ENCODE results near the gene DAZAP1. TPM values are rescaled to one million over a fixed set of nuclear protein-coding genes. Genes with fewer than 3 reads are reported as not detected.

The DAZAP1 gene
- total RNA-seq, 1 experiment from 2014 or later = 151 TPM

DNA sequence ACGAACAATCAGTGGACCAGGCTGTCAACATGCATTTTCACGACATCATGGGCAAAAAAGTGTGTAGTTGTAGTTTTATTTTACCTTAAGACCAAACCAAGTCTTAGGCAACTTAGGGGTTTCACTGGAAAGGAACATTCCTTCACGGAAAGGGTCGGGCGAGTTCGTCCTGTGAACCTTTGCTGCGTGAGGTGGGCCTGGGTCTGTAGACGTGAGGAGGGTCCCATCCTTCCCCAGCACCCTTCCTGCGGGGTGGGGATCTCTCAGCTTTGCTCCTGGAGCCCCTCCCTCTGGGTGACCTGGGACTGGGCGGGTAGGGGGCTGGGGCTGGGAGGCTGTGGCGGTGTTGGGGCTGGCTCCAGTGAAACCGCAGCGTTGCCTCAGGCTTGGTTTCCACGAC is 18.5 kb downstream of the DAZAP1 start:
- no TSS peak for BruUV-seq (replicated peaks)
- DNase-seq = no peak
- Mint-ChIP-seq H3K27ac (ENCODE audit: unreplicated experiment) (no peak overlapping the region), H3K4me3 (ENCODE audit: low read depth, unreplicated experiment) (no peak overlapping the region), H3K27me3 (ENCODE audit: unreplicated experiment) (no peaks in the 10 kb centered on the region), H3K36me3 (ENCODE audit: insufficient read depth, unreplicated experiment) (peaks cover 42% of the 10 kb centered on the region), H3K4me1 (ENCODE audit: low read depth, unreplicated experiment) (no peaks in the 10 kb centered on the region), H3K9me3 (ENCODE audit: low read depth, unreplicated experiment) (no peaks in the 10 kb centered on the region)
- intact Hi-C loops (cut with micrococcal nuclease; ENCODE audit: unreplicated experiment) = no loop called here
- TF ChIP-seq, protein P1, sequence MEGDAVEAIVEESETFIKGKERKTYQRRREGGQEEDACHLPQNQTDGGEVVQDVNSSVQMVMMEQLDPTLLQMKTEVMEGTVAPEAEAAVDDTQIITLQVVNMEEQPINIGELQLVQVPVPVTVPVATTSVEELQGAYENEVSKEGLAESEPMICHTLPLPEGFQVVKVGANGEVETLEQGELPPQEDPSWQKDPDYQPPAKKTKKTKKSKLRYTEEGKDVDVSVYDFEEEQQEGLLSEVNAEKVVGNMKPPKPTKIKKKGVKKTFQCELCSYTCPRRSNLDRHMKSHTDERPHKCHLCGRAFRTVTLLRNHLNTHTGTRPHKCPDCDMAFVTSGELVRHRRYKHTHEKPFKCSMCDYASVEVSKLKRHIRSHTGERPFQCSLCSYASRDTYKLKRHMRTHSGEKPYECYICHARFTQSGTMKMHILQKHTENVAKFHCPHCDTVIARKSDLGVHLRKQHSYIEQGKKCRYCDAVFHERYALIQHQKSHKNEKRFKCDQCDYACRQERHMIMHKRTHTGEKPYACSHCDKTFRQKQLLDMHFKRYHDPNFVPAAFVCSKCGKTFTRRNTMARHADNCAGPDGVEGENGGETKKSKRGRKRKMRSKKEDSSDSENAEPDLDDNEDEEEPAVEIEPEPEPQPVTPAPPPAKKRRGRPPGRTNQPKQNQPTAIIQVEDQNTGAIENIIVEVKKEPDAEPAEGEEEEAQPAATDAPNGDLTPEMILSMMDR (IDR thresholded peaks at IDR 0.05; ENCODE audit: unreplicated experiment) = no peak
- CTCF ChIA-PET = no interaction called here

DNA sequence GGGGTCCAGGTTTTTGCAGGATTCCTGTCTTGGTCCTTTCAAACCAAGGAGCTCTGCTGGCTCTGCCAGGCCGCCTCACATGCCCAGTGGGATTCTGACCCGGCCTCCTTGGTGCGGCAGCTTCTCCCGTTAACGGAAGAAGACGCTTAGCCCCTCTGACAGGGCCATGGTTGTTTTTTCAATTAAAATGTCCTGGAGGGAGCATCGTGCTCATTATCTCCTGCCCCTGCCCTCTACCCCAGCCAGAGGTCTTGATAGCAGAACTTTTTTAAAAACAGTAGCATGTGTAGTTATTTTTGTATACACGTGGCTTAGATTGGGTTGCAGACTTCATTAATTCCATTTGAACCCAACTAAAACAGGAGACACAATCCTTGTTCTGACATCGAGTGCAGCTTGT is 19.4 kb downstream of the DAZAP1 start:
- DNase-seq = no peak
- Mint-ChIP-seq H3K27ac (ENCODE audit: unreplicated experiment) (no peak overlapping the region), H3K9me3 (ENCODE audit: low read depth, unreplicated experiment) (no peaks in the 10 kb centered on the region), H3K4me1 (ENCODE audit: low read depth, unreplicated experiment) (no peaks in the 10 kb centered on the region), H3K27me3 (ENCODE audit: unreplicated experiment) (no peaks in the 10 kb centered on the region), H3K4me3 (ENCODE audit: low read depth, unreplicated experiment) (no peak overlapping the region), H3K36me3 (ENCODE audit: insufficient read depth, unreplicated experiment) (peaks cover 44% of the 10 kb centered on the region)
- no TSS peak for BruUV-seq (replicated peaks)
- intact Hi-C loops (cut with micrococcal nuclease; ENCODE audit: unreplicated experiment) = no loop called here
- CTCF ChIA-PET = no interaction called here
- TF ChIP-seq, protein P1 (IDR thresholded peaks at IDR 0.05; ENCODE audit: unreplicated experiment) = no peak

DNA sequence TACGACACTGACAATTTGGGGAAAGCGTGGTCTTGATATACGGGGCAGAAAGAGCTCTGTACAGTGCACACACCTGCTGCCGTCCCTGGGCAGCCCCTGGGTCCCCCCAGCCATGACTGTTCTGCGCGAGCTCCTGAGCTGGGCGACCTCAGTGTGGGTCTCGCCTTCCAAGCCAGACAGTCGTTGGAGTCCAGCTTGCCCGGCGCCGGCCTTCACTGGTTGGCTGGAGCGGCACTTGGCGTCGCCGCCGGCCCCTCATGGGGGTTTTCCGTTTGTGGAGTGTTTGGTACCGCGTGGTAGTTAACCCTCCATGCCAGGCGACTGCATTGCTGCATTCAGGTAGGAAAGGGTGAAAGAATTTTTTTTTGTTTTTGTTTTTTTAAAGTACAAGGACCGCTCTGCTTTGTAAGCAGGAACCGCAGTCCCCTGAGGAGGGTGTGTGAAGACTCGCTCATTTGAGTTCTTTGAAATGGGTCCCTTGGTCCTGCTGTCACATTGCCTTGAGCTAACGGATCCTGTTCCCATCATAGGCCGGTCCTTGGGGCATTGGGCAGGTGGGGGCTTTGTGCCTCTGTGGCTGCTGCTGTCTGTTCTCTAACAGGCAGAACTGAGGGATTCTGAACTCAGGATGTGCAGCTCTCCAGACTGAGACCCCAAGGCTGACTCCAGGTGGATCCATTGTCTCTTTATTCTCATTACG is 20.0 kb downstream of the DAZAP1 start:
- no TSS peak for BruUV-seq (replicated peaks)
- Mint-ChIP-seq H3K27me3 (ENCODE audit: unreplicated experiment) (no peaks in the 10 kb centered on the region), H3K36me3 (ENCODE audit: insufficient read depth, unreplicated experiment) (peaks cover 50% of the 10 kb centered on the region), H3K27ac (ENCODE audit: unreplicated experiment) (no peak overlapping the region), H3K9me3 (ENCODE audit: low read depth, unreplicated experiment) (no peaks in the 10 kb centered on the region), H3K4me1 (ENCODE audit: low read depth, unreplicated experiment) (no peaks in the 10 kb centered on the region), H3K4me3 (ENCODE audit: low read depth, unreplicated experiment) (no peak overlapping the region)
- TF ChIP-seq, protein P1 (IDR thresholded peaks at IDR 0.05; ENCODE audit: unreplicated experiment) = no peak
- DNase-seq = no peak
- intact Hi-C loops (cut with micrococcal nuclease; ENCODE audit: unreplicated experiment) = no loop called here
- CTCF ChIA-PET = no interaction called here

DNA sequence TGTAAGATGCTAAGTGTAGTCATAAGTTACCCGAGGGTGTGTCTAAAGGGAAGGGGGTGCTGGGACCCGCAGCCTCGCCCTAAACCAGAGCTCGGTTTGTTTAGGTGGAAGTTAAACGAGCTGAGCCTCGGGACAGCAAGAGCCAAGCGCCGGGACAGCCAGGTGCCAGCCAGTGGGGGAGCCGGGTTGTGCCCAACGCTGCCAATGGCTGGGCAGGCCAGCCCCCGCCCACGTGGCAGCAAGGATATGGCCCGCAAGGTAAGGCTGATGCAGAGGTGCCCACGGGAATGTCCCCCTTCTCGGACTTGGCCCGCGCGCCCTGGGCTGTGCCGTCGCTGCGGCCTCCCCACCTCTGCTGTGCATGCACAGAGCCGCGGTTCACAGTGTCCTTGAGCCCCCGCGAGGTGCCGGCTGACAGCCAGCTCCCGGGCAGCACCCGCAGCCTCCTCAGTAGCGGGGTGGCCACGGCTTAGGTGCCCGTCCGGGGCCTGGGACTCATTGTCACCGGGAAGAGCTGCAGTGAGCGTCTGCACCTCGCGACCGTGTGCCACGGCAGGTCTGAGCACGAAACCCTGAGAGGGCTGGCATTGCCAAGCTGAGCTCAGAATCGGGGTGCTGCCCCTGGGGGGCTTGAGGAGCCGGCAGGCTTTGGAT is 21.5 kb downstream of the DAZAP1 start:
- no peak for DNase-seq
- Mint-ChIP-seq H3K9me3 (ENCODE audit: low read depth, unreplicated experiment) (no peaks in the 10 kb centered on the region), H3K4me1 (ENCODE audit: low read depth, unreplicated experiment) (no peaks in the 10 kb centered on the region), H3K4me3 (ENCODE audit: low read depth, unreplicated experiment) (no peak overlapping the region), H3K27me3 (ENCODE audit: unreplicated experiment) (no peaks in the 10 kb centered on the region), H3K27ac (ENCODE audit: unreplicated experiment) (no peak overlapping the region), H3K36me3 (ENCODE audit: insufficient read depth, unreplicated experiment) (peaks cover 39% of the 10 kb centered on the region)
- CTCF ChIA-PET = no interaction called here
- intact Hi-C loops (cut with micrococcal nuclease; ENCODE audit: unreplicated experiment) = no loop called here
- no TSS peak for BruUV-seq (replicated peaks)
- TF ChIP-seq, protein P1 (IDR thresholded peaks at IDR 0.05; ENCODE audit: unreplicated experiment) = no peak

All from Calu3 (cell line).